Effector CD8-positive, alpha-beta T cell (primary cell): ENCODE measurements around the gene DPH6.
"Not testable (repeated sequence)": the region's sequence is repeated elsewhere in the genome, so short reads cannot be mapped to it uniquely, and the experiment has no call there.

Source experiments
- DNase-seq: peaks from one replicate; lab custom pipeline; 2025; lab: John Stamatoyannopoulos, UW

DPH6 gene

GRCh38 chr15:35485411-35485810 is 60.6 kb downstream of the DPH6 start:
- DNase-seq, result no peak

GRCh38 chr15:35484231-35484945 is 61.6 kb downstream of the DPH6 start:
- DNase-seq, result no peak

- DNase-seq, result no peak
Measured at GRCh38 chr15:35481992-35482391, 64.0 kb downstream of the DPH6 start.

- DNase-seq, result no peak
Measured at GRCh38 chr15:35481064-35481463, 64.9 kb downstream of the DPH6 start.

GRCh38 chr15:35479423-35479822 is 66.5 kb downstream of the DPH6 start:
- no peak for DNase-seq

- DNase-seq, result no peak
Measured at GRCh38 chr15:35477312-35478262, 68.4 kb downstream of the DPH6 start.

GRCh38 chr15:35471024-35471423 is 74.9 kb downstream of the DPH6 start:
- DNase-seq, result no peak

GRCh38 chr15:35470441-35470840 is 75.5 kb downstream of the DPH6 start:
- no peak for DNase-seq

GRCh38 chr15:35466476-35466875 is 79.5 kb downstream of the DPH6 start:
- DNase-seq, result no peak

GRCh38 chr15:35465783-35466182 is 80.2 kb downstream of the DPH6 start:
- no peak for DNase-seq

GRCh38 chr15:35460616-35461015 is 85.3 kb downstream of the DPH6 start:
- DNase-seq, result no peak

GRCh38 chr15:35458176-35458856 is 87.6 kb downstream of the DPH6 start:
- DNase-seq, result no peak

- no peak for DNase-seq
Measured at GRCh38 chr15:35455201-35455600, 90.8 kb downstream of the DPH6 start.

GRCh38 chr15:35450492-35450891 is 95.5 kb downstream of the DPH6 start:
- no peak for DNase-seq

GRCh38 chr15:35448294-35448693 is 97.7 kb downstream of the DPH6 start:
- DNase-seq, result no peak

- DNase-seq, result no peak
Measured at GRCh38 chr15:35445891-35446290, 100.1 kb downstream of the DPH6 start.

GRCh38 chr15:35444557-35445204 is 101.3 kb downstream of the DPH6 start:
- DNase-seq, result no peak

GRCh38 chr15:35443376-35443775 is 102.6 kb downstream of the DPH6 start:
- DNase-seq, result no peak

GRCh38 chr15:35442742-35443141 is 103.2 kb downstream of the DPH6 start:
- DNase-seq, result no peak

- DNase-seq, result not testable (repeated sequence)
Measured at GRCh38 chr15:35441279-35441678, 104.7 kb downstream of the DPH6 start.

- no peak for DNase-seq
Measured at GRCh38 chr15:35440265-35440664, 105.7 kb downstream of the DPH6 start.

GRCh38 chr15:35439291-35439690 is 106.7 kb downstream of the DPH6 start:
- no peak for DNase-seq
